Islet precursor cell (in vitro differentiated cells): ENCODE measurements around the gene OR51D1.

Source experiments
- DNase-seq: peaks from one replicate; pipeline ENCODE4 v3.0.0-alpha.2; 2018

OR51D1 gene

DNA sequence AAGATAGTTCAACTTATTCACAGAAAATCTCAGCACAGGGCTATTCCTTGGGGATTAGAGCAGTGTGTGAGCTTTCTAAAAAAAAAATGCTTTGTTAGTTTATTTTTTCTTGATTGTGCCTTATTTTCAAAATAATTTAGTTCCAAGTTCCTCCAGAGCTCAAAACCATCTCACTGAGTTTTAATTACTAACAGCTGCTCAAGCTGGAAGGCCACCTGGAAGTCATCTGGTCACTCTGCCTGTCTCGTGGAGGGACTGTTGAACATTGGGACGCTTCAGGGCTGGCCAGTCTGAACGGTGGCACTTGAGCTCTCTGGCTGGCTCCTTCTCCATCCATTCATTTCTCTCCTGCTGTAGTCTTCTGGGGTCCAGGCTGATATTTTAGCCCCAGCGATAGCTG, 10.5 kb downstream of the OR51D1 start:
- DNase-seq, result no peak

DNA sequence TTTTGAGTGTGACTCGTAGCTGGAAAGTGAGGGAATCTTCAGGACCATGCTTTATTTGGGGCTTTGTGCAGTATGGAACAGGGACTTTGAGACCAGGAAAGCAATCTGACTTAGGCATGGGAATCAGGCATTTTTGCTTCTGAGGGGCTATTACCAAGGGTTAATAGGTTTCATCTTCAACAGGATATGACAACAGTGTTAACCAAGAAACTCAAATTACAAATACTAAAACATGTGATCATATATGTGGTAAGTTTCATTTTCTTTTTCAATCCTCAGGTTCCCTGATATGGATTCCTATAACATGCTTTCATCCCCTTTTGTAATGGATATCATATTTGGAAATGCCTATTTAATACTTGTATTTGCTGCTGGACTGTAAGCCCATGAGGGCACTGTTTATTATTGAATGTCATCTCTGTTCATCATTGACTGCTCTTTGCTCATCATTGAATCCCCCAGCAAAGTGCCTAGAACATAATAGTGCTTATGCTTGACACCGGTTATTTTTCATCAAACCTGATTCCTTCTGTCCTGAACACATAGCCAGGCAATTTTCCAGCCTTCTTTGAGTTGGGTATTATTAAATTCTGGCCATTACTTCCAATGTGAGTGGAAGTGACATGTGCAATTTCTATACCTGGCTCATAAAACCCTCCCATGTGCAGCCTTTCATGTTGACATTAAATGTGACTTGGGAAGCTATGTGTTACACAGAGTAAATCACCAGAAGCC, 17.5 kb downstream of the OR51D1 start:
- DNase-seq, result no peak

DNA sequence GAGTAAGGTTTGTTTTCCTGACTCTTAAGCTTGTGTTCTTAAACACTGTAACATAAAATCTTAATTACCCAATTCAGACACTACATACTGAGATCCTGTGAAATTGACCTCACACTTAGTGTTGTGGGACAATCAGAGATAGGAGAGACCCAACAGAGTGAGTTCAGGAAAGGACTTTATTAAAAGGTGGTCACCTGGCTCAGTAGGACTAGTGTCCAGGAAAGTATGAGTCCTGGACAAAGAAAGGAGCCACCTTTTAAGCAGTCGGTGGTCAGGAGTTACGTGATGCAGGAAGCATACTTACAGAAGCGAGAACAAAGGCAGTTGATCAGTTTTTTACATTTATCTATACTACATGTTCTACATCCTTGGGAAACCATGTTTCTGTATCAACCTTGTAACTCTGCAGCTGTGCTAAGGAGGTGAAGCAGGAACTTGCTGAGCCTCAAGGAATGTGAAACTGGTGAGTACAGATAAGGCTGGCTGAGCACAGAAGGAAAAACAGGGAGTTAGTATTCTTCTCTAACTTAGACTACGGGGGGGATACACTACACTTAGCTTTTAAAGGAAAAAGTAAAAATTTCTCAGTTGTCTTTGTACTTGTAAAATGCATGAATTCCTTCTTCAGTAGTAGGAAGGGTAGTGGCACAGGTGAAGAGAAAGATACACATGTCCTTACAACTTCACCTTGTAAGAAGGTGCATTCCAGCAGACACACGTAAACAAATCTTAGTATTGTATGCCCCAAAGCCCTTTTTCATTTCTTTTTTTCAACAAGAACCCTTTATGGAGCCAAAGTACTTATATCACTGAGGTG, 21.6 kb downstream of the OR51D1 start:
- no peak for DNase-seq

DNA sequence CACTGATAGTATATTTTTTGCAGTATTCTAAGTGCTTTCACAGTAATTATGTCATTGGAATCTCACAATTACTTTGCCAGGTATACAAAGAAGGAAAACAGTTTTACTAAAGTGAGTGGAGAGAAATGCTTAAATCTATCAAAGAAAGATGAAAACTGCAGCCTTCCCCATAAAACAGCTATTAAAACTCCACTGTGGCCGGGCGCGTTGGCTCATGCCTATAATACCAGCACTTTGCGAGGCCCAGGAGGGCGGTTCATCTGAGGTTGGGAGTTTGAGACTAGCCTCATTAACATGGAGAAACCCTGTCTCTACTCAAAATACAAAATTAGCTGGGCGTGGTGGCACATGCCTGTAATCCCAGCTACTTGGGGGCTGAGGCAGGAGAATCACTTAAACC, 25.6 kb downstream of the OR51D1 start:
- DNase-seq, result no peak

DNA sequence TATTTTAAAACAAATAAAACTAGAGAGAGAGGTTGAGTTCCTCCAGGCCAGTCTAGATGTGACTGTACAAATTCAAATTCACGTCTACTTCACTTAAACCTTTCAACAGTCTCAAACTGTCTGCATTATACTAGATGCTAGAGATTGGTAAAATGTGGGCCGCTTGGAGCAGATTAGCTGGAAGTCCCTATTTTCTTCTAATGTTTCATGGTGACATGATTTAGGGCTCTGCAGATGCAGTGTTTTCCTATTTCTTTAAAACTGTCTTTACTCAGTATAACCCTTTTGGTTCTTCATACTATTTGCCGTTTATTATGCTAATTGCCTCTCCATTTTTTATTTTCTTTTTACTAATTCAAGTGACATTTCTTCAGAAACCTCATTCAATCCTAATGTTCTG, 26.9 kb downstream of the OR51D1 start:
- no peak for DNase-seq

DNA sequence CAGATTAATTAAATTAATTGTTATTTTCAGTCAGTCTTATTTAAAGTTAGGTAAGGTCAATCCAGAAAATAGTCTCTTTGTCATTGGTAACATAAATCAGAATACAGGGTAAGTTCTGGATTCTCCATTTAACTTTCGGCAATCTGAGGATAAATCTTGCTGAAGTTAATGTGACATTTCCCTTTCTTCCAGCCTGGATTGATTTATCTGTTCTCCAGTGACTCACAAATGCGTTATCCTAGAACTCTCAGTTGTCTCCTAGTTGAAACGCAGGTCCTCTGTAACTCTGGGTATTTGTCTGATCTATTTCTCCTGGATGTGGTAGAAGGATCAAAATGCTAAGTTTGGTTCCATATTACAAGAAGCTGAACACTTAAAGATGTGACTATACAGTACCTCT, 27.5 kb downstream of the OR51D1 start:
- DNase-seq, result no peak

DNA sequence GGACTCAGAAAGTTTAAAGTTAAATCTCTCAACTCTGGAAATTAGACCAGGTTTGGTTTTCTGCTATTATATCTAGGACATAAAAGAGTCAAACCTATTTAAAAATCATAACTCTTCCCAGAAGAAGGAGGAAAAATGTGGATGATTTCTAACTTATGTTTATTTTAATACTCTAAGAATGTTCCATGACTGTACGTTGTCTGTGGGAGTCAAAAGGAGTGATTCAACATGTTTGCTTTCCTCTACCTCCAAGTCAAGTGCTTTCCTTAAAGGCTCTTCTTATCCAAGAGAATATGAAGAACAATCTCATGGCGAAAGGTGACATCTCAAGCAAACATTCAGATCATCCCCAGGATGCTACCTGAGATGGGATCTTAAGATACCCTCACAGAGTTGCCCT, 28.1 kb downstream of the OR51D1 start:
- no peak for DNase-seq

DNA sequence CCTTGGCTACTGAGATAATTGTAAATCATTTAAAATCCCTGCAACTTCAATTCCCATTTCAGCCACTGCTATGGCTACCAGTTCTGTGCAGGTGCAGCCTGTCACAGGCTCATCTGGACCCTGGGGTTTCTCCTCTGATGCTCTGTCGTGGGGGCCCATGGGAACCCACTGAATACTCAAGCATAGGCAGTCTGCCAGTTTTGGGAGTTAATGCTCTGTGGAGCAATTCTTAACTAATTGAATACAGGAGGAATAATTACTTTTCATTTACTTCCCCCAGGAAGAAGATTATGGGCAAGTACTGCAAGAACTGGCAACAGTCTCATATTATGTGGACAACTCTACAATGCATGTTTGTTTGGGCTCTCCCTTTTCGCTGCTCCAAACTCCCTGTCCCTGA, 34.5 kb downstream of the OR51D1 start:
- no peak for DNase-seq

DNA sequence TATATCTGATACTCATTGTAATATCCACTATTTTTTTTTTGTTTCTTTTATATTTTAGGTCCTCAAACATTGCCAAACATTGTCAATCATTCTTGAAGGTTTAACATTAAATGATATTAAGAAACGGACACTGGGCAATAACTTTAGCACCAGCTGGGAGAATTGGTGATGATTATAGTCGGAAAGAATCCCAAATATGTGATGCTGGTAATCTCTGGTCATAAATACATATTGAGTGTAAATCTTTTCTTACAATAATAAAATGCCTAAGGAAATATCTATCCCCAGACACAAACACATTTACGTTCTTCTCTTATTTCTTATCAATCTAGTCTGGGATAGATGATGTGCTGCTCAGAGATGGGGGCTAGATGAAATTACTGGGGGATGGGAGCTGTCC, 35.2 kb downstream of the OR51D1 start:
- no peak for DNase-seq

DNA sequence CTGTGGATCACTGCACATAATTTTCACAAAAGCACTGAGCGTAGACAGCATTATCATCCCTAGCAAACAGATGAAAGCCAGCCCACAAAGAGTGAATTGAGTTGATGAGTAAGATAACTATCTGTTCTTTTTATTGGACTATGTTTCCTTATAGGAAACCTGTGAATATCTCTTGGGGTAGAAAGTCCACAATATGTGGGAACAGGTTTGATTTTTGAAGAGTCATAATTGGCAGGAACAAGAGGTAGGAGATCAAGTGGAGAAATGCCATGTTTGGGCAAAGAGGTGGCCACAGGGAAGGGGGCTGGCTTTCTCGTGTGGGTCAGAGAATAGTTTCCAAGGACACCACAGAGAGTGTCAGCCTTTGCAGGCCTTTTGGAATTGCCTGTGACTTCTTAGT, 36.5 kb downstream of the OR51D1 start:
- no peak for DNase-seq

DNA sequence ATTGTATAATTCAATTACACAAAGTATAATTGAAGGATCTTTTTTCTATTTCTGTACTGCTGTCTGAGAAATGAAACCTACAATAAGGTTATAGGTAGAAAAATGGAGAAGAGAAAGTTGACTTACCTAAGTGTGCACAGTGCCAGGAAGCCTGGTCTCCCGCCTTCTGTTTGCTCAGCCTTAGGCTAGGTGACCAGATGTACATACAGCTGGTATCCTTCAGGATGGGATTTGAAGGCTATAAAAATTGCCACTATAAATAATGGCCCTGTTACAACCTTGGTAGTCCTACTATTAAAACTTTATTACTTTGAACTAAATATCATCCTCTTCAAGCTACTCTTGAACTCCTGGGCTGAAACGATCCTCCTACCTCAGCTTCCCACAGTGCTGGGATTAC, 40.7 kb downstream of the OR51D1 start:
- no peak for DNase-seq

DNA sequence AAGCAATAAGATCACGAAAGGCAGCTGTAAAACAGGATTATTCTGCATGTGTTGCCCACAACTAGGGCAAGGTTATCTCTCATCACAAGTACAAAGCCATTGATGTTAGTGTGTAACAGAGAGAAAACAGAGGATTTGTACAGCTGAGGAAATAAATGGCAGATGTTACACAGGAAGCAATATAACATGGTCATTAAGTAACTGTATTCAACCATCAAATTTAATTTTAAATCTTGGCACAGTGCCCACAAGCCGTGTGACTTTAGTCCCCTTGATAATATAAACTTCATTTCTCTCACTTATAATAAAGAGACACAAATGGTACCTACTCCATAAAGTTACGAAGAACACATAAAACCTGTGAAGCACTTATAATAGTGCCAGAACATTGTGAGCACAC, 43.1 kb downstream of the OR51D1 start:
- DNase-seq, result no peak

DNA sequence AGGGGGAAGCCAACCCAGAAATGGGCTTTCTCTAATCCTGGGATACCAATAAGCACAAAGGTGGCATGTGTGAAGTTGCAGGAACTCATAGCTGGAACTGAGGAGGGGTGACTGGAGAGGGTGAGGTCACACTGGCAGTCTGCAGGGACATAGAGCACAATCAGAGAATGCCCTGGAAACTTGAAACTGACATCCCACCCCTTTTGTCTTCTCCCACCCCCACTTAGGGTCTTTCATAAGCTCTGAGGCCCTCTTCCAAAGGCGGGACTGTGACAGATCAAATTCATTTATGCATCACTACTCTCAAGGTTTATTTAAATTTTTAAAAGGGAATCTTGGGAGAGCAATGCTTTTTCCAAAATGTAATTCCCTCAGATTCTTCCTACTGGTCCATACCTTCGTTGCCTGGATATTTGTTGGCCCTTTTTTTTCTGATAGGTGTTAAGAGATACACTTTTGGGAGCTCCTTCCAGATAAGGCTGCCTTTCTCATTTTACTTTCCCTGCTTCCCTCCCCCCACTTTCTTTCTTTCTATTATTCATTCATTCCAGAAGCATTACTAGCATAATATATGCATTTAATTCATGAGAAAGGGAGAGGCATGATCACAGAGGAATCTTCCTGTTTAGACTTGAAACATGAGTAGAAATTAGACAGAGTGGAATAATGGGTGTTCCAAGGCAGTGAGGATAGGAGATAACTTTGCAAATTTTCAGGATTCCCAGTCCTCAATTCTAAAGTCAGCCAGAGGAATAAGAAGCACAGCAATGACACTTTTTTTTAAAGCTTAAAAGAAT, 45.5 kb downstream of the OR51D1 start:
- no peak for DNase-seq

DNA sequence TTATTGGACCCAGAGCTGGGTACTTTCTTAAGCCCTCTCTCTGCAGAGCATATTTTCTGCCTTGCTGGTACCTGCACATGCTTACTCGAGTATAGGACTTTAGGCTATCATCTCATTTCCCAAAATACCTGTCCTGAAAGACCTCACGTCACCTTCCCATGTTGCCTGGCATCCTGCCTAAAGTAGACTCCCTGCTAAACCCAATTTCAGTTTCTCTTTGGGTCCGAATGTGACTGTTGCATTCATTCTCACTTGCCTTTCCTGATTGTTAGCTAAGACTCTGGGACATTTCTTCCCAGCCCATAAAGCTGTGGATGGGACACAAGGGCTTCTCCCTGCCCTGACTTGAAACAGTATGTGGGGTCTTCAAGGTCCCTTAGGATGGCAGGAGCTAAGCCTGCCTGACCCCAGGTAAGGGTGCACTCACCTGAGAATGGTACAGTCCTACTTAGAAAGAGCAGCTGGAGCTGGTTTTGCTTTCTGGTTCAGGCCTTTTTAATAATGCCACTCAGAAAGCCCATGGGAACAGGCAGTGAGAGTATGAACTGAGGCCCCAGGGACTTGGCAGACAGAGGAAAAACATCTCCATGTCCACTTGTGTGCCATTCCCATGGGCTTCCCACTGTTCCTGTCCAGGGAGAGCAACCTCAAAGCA, 47.5 kb downstream of the OR51D1 start:
- no peak for DNase-seq
